OCI-LY7 (cell line): ENCODE data around the gene CORO6.

Source experiments
- CTCF ChIP-seq: fragments of 200-600 bp; sonication (generic); conservative IDR thresholded peaks from 2 replicates; pipeline ENCODE4 v1.5.1; 2014; ENCODE audit warnings: mild to moderate bottlenecking, antibody characterized with exemption, low read length, moderate library complexity, mixed read lengths
- EZH2phosphoT487 ChIP-seq: fragments of 200-600 bp; sonication (generic); IDR thresholded peaks from 2 replicates; pipeline ENCODE4 v1.6.1; 2018; ENCODE audit warnings: low read depth, borderline replicate concordance, mild to moderate bottlenecking, mixed run types, antibody characterized with exemption, low read length, moderate library complexity, mixed read lengths

- no peak for TF ChIP-seq CTCF
- no peak for TF ChIP-seq EZH2phosphoT487
Observed at GRCh38 chr17:29620779-29621500, 1.8 kb downstream of the CORO6 start.
